HepG2 (cell line): ENCODE results near the gene CKLF. TPM values are rescaled to one million over a fixed set of nuclear protein-coding genes. Genes with fewer than 3 reads are reported as not detected.

Source experiments
- RBAK ChIP-seq: sonication (generic); formaldehyde crosslinking; IDR thresholded peaks from 2 replicates; pipeline ENCODE4 v1.5.1; 2020; ENCODE audit warnings: mild to moderate bottlenecking, missing genetic modification reagents
- RFX1 ChIP-seq: fragments of 450-650 bp; IDR thresholded peaks from 2 replicates; pipeline ENCODE4 v1.6.1; 2017
- ZBTB8A ChIP-seq: sonication (generic); formaldehyde crosslinking; IDR thresholded peaks from 2 replicates; pipeline ENCODE4 v1.4.0; 2020; ENCODE audit warnings: mild to moderate bottlenecking, low read depth, missing genetic modification reagents, borderline replicate concordance
- ZMYM4 ChIP-seq: sonication (generic); formaldehyde crosslinking; IDR thresholded peaks from 2 replicates; pipeline ENCODE4 v1.8.1; 2023; ENCODE audit warnings: mild to moderate bottlenecking, missing genetic modification reagents
- ZNF367 ChIP-seq: sonication (generic); formaldehyde crosslinking; IDR thresholded peaks from 2 replicates; pipeline ENCODE4 v1.4.0; 2020; ENCODE audit warnings: missing genetic modification reagents, borderline replicate concordance
- polyA plus RNA-seq, 8 experiments: library from polyadenylated mRNA; depleted of rRNA in 3 of 8; stranded (reverse) in 7 of 8; unstranded in 1 of 8; fragments of >200 nt; fragmentation: Illumina TruSeq in 4 of 8; extraction: Trizol in 4 of 8; gene quantifications; 2 replicates each; pipeline versions ENCODE4 v1.2.1 to v1.2.3, GENCODE V29; 2011 to 2016; ENCODE audit warnings: low read depth in 4 of 8, missing spikeins in 1 of 8, mixed read lengths in 1 of 8; ENCODE audit not compliant: insufficient read depth in 1 of 8
- total RNA-seq, 5 experiments: library from RNA; depleted of rRNA; stranded (reverse); fragments of >200 nt; fragmentation: Illumina TruSeq; extraction: Trizol; gene quantifications; 2 replicates each; pipeline ENCODE4 v1.2.3, GENCODE V29; 2016; ENCODE audit warnings: low read depth in 1 of 5
- TF ChIP-seq, protein P1 (sequence below): sonication (generic); formaldehyde crosslinking; IDR thresholded peaks from 2 replicates; pipeline ENCODE4 v1.4.0; 2020; ENCODE audit warnings: missing genetic modification reagents, borderline replicate concordance
- TF ChIP-seq, protein P2 (sequence below), 2 experiments: sonication (generic) in 1 of 2; formaldehyde crosslinking in 1 of 2; IDR thresholded peaks; 2 replicates each; pipeline versions ENCODE4 v1.6.1 to v1.9.0; 2014 to 2022; ENCODE audit warnings: antibody characterized with exemption in 1 of 2, borderline replicate concordance in 1 of 2, inconsistent platforms in 1 of 2, low read depth in 1 of 2, missing genetic modification reagents in 1 of 2
- TF ChIP-seq, protein P3 (sequence below): sonication (generic); formaldehyde crosslinking; IDR thresholded peaks from 2 replicates; pipeline ENCODE4 v1.8.0; 2022; ENCODE audit warnings: mild to moderate bottlenecking, missing genetic modification reagents; ENCODE audit not compliant: insufficient replicate concordance
- TF ChIP-seq, protein P4 (sequence below): sonication (generic); formaldehyde crosslinking; IDR thresholded peaks from 2 replicates; pipeline ENCODE4 v1.5.0; 2020; ENCODE audit warnings: missing genetic modification reagents

The CKLF gene
- total and polyA plus RNA-seq, 2 of the 13 experiments (the other 11 are each of a cell fraction or from before 2014, with no cell fraction given): 120 to 167 TPM

DNA sequence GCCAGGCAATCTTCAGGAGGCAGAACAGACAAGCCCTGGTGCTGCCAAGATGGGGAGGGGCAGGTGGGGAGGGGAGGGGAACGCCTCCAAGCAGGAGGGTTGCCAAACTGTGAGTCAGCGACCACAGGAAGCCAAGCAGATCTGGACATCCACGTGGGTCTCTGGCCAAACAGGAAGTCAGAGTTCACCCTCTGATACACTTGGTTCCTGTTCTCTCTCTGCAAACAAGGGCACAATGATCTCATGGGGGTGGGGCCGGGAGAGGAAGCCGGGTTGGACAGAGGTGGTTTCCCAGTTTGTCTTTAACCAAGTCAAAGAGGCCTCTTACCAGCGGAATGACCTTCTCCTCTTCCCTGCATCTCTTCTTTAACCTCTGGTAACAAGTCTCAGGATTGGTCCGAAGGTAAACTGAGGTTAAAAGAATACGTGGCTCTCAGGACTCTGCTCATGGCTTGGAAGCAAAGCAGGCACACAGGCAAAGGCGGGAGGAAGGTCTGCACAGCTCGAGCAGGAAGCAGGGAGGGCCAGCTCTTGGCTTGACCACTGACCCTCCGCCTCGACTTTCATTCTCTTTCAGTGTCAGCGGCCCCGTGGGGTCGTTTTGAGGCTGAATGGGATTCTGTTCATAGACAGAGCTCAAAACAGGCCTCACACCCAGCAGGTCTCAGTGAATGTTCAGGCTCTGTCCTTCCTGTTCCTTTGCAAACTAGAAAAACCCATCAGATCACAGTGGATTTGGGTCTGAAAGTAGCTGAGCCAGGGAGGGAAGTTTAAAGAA lies 35.4 kb upstream of the CKLF start (continued):
- TF ChIP-seq, protein P1, sequence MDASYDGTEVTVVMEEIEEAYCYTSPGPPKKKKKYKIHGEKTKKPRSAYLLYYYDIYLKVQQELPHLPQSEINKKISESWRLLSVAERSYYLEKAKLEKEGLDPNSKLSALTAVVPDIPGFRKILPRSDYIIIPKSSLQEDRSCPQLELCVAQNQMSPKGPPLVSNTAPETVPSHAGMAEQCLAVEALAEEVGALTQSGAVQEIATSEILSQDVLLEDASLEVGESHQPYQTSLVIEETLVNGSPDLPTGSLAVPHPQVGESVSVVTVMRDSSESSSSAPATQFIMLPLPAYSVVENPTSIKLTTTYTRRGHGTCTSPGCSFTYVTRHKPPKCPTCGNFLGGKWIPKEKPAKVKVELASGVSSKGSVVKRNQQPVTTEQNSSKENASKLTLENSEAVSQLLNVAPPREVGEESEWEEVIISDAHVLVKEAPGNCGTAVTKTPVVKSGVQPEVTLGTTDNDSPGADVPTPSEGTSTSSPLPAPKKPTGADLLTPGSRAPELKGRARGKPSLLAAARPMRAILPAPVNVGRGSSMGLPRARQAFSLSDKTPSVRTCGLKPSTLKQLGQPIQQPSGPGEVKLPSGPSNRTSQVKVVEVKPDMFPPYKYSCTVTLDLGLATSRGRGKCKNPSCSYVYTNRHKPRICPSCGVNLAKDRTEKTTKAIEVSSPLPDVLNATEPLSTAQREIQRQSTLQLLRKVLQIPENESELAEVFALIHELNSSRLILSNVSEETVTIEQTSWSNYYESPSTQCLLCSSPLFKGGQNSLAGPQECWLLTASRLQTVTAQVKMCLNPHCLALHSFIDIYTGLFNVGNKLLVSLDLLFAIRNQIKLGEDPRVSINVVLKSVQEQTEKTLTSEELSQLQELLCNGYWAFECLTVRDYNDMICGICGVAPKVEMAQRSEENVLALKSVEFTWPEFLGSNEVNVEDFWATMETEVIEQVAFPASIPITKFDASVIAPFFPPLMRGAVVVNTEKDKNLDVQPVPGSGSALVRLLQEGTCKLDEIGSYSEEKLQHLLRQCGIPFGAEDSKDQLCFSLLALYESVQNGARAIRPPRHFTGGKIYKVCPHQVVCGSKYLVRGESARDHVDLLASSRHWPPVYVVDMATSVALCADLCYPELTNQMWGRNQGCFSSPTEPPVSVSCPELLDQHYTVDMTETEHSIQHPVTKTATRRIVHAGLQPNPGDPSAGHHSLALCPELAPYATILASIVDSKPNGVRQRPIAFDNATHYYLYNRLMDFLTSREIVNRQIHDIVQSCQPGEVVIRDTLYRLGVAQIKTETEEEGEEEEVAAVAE (CRISPR knock-in tag): peak; percentile 91; the same call in 1 of the 2 replicates
- no peak for TF ChIP-seq ZBTB8A (CRISPR knock-in tag)
- TF ChIP-seq RFX1: no peak
- no peak for TF ChIP-seq RBAK (CRISPR knock-in tag)
- no peak for TF ChIP-seq ZNF367 (CRISPR knock-in tag)
- TF ChIP-seq, protein P2, sequence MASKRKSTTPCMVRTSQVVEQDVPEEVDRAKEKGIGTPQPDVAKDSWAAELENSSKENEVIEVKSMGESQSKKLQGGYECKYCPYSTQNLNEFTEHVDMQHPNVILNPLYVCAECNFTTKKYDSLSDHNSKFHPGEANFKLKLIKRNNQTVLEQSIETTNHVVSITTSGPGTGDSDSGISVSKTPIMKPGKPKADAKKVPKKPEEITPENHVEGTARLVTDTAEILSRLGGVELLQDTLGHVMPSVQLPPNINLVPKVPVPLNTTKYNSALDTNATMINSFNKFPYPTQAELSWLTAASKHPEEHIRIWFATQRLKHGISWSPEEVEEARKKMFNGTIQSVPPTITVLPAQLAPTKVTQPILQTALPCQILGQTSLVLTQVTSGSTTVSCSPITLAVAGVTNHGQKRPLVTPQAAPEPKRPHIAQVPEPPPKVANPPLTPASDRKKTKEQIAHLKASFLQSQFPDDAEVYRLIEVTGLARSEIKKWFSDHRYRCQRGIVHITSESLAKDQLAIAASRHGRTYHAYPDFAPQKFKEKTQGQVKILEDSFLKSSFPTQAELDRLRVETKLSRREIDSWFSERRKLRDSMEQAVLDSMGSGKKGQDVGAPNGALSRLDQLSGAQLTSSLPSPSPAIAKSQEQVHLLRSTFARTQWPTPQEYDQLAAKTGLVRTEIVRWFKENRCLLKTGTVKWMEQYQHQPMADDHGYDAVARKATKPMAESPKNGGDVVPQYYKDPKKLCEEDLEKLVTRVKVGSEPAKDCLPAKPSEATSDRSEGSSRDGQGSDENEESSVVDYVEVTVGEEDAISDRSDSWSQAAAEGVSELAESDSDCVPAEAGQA (IDR thresholded peaks at IDR 0.05; ENCODE audit: low read depth): 0 out of 2 replicates have a peak, but pooled peaks have one; percentile 14
- TF ChIP-seq, protein P2 (CRISPR knock-in tag; IDR thresholded peaks at IDR 0.05; ENCODE audit: borderline replicate concordance): no peak
- TF ChIP-seq, protein P3, sequence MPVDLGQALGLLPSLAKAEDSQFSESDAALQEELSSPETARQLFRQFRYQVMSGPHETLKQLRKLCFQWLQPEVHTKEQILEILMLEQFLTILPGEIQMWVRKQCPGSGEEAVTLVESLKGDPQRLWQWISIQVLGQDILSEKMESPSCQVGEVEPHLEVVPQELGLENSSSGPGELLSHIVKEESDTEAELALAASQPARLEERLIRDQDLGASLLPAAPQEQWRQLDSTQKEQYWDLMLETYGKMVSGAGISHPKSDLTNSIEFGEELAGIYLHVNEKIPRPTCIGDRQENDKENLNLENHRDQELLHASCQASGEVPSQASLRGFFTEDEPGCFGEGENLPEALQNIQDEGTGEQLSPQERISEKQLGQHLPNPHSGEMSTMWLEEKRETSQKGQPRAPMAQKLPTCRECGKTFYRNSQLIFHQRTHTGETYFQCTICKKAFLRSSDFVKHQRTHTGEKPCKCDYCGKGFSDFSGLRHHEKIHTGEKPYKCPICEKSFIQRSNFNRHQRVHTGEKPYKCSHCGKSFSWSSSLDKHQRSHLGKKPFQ (CRISPR knock-in tag): no peak
- TF ChIP-seq, protein P4, sequence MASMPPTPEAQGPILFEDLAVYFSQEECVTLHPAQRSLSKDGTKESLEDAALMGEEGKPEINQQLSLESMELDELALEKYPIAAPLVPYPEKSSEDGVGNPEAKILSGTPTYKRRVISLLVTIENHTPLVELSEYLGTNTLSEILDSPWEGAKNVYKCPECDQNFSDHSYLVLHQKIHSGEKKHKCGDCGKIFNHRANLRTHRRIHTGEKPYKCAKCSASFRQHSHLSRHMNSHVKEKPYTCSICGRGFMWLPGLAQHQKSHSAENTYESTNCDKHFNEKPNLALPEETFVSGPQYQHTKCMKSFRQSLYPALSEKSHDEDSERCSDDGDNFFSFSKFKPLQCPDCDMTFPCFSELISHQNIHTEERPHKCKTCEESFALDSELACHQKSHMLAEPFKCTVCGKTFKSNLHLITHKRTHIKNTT (CRISPR knock-in tag): no peak
- TF ChIP-seq ZMYM4: peak; percentile 92
